Stomach (tissue), 9 donors: ENCODE results near the gene KCNJ9. TPM values are rescaled to one million over a fixed set of nuclear protein-coding genes. Genes with fewer than 3 reads are reported as not detected.

Source experiments
- DNase-seq, 2 donors: peaks; one replicate each; pipeline versions ENCODE4 v3.0.0 to v3.0.0-alpha.2; 2013 to 2019
- H3K27ac ChIP-seq, 5 donors: fragments of 200-600 bp in 4 of 5; sonication (generic) in 4 of 5; one replicate each; pipeline ENCODE4 v1.5.1; 2013 to 2019; ENCODE audit warnings: mild to moderate bottlenecking in 1 of 5, moderate library complexity in 1 of 5
- H3K27me3 ChIP-seq, 3 donors: fragments of 200-600 bp; sonication (generic); one replicate each; pipeline ENCODE4 v1.5.1; 2017 to 2019; ENCODE audit warnings: mixed run types in 1 of 3
- H3K36me3 ChIP-seq, 4 donors: fragments of 200-600 bp; sonication (generic); 1 replicate in 3 of 4; 2 replicates in 1 of 4; pipeline ENCODE4 v1.5.1; 2016 to 2019
- H3K4me1 ChIP-seq, 4 donors: fragments of 200-600 bp; sonication (generic); one replicate each; pipeline ENCODE4 v1.5.1; 2016 to 2019
- H3K4me3 ChIP-seq, 4 donors: fragments of 200-600 bp; sonication (generic) in 3 of 4; one replicate each; pipeline ENCODE4 v1.5.1; 2016 to 2019; ENCODE audit warnings: mild to moderate bottlenecking in 1 of 4
- H3K9me3 ChIP-seq, 4 donors: fragments of 200-600 bp; sonication (generic); one replicate each; pipeline ENCODE4 v1.5.1; 2016 to 2019
- EP300 ChIP-seq: sonication (generic); formaldehyde crosslinking; IDR thresholded peaks from one replicate; pipeline ENCODE4 v1.6.1; 2017; ENCODE audit warnings: antibody characterized with exemption
- POLR2A ChIP-seq, 4 donors: fragments of 450-650 bp; IDR thresholded peaks; one replicate each; pipeline ENCODE4 v1.6.1; 2016; ENCODE audit warnings: antibody characterized with exemption in 4 of 4, control low read depth in 2 of 4, mild to moderate bottlenecking in 1 of 4, moderate library complexity in 1 of 4
- POLR2AphosphoS5 ChIP-seq, 3 donors: sonication (generic); formaldehyde crosslinking; IDR thresholded peaks; one replicate each; pipeline ENCODE4 v1.6.1; 2016; ENCODE audit warnings: antibody characterized with exemption in 3 of 3
- WGBS, 5 donors: extraction: QIAGEN DNeasy Blood & Tissue Kit in 3 of 5; methylation state at CpG; one replicate each; pipeline versions ENCODE4 v1.1.5 to v1.1.7; 2013 to 2018; 5-methylcytosine and 5-hydroxymethylcytosine counted together
- intact Hi-C: fragments of 100-400 bp; cut with DNase I; formaldehyde crosslinking; loops from one replicate; pipeline ENCODE4 v1.15.1; 2023; ENCODE audit warnings: low total_unique reads
- polyA plus RNA-seq, 3 donors: library from polyadenylated mRNA; stranded (reverse); fragments of 200-250 nt; gene quantifications; one replicate each; pipeline ENCODE4 v1.2.3, GENCODE V29; 2013
- total RNA-seq, 5 donors: library from RNA; depleted of rRNA; stranded (reverse); fragments of >200 nt; gene quantifications; one replicate each; pipeline versions ENCODE4 v1.1.0 to v1.2.3, GENCODE V29; 2014 to 2016
- TF ChIP-seq, protein P1 (sequence below), 7 experiments: fragments of 450-650 bp in 4 of 7; fragments of 200-600 bp in 3 of 7; sonication (generic) in 3 of 7; IDR thresholded peaks; one replicate each; pipeline ENCODE4 v1.5.1; 2016 to 2019; ENCODE audit warnings: antibody characterized with exemption in 7 of 7, control low read depth in 2 of 7, mild to moderate bottlenecking in 1 of 7
- donor health status: healthy with polysubstance abuse.
- donor health status: Bipolar disorder and iron deficiency.
- donor health status: healthy.

Gene KCNJ9
- total and polyA plus RNA-seq, 8 donors = 0.03 to 0.87 (median 0.06) TPM; not detected in 5

GRCh38 chr1:160091666-160092223 is 10.4 kb downstream of the KCNJ9 start:
- no peak overlapping the region for H3K27ac ChIP-seq
- H3K4me1 ChIP-seq = peaks cover 9 to 31% (median 19%) of the 10 kb centered on the region in 4 donors
- WGBS, 5 donors = 90 to 100% (median 97%) methylated on average over 5 of the region's 5 CpGs

GRCh38 chr1:160092366-160093068 is 11.2 kb downstream of the KCNJ9 start:
- peaks cover 16 to 39% (median 26%) of the 10 kb centered on the region in 4 donors for H3K4me1 ChIP-seq
- TF ChIP-seq POLR2A (IDR thresholded peaks at IDR 0.05) (no peak), POLR2AphosphoS5 (IDR thresholded peaks at IDR 0.05) (no peak), EP300 (no peak)
- TF ChIP-seq, protein P1, sequence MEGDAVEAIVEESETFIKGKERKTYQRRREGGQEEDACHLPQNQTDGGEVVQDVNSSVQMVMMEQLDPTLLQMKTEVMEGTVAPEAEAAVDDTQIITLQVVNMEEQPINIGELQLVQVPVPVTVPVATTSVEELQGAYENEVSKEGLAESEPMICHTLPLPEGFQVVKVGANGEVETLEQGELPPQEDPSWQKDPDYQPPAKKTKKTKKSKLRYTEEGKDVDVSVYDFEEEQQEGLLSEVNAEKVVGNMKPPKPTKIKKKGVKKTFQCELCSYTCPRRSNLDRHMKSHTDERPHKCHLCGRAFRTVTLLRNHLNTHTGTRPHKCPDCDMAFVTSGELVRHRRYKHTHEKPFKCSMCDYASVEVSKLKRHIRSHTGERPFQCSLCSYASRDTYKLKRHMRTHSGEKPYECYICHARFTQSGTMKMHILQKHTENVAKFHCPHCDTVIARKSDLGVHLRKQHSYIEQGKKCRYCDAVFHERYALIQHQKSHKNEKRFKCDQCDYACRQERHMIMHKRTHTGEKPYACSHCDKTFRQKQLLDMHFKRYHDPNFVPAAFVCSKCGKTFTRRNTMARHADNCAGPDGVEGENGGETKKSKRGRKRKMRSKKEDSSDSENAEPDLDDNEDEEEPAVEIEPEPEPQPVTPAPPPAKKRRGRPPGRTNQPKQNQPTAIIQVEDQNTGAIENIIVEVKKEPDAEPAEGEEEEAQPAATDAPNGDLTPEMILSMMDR (IDR thresholded peaks at IDR 0.05) = no peak
- intact Hi-C loops = no loop called here

More at GRCh38 chr1:160091666-160092223, 10.4 kb downstream of the KCNJ9 start:
- H3K36me3 ChIP-seq = peaks cover 18 to 83% (median 82%) of the 10 kb centered on the region in 4 donors
- no peak for DNase-seq
- intact Hi-C loops = no loop called here
- TF ChIP-seq, protein P1 (IDR thresholded peaks at IDR 0.05) = no peak
- TF ChIP-seq POLR2A (IDR thresholded peaks at IDR 0.05) = no peak
- no peak for TF ChIP-seq POLR2AphosphoS5 (IDR thresholded peaks at IDR 0.05)
- TF ChIP-seq EP300 = no peak
- no peak overlapping the region for H3K4me3 ChIP-seq
- H3K9me3 ChIP-seq = no peaks in the 10 kb centered on the region
- H3K27me3 ChIP-seq = no peaks in the 10 kb centered on the region

GRCh38 chr1:160093069-160093395 is 11.7 kb downstream of the KCNJ9 start:
- Histone ChIP-seq H3K4me1 (peaks cover 18 to 44% (median 31%) of the 10 kb centered on the region in 4 donors), H3K27ac (no peak overlapping the region), H3K4me3 (no peak overlapping the region), H3K9me3 (no peaks in the 10 kb centered on the region), H3K27me3 (no peaks in the 10 kb centered on the region), H3K36me3 (peaks cover 18 to 73% (median 71%) of the 10 kb centered on the region in 4 donors)
- TF ChIP-seq, protein P1 (IDR thresholded peaks at IDR 0.05) = no peak
- TF ChIP-seq EP300 = no peak
- TF ChIP-seq POLR2AphosphoS5 (IDR thresholded peaks at IDR 0.05) = no peak
- TF ChIP-seq POLR2A (IDR thresholded peaks at IDR 0.05) = no peak
- WGBS, 5 donors = 82 to 90% (median 84%) methylated on average over 9 of the region's 9 CpGs
- intact Hi-C loops = no loop called here
- no peak for DNase-seq

More at GRCh38 chr1:160092366-160093068, 11.2 kb downstream of the KCNJ9 start:
- Histone ChIP-seq H3K27ac (no peak overlapping the region), H3K9me3 (no peaks in the 10 kb centered on the region), H3K27me3 (no peaks in the 10 kb centered on the region), H3K36me3 (peaks cover 18 to 78% (median 76%) of the 10 kb centered on the region in 4 donors), H3K4me3 (no peak overlapping the region)
- DNase-seq = no peak
- WGBS, 5 donors = 90 to 93% (median 93%) methylated on average over 23 to 32 of the region's 32 CpGs

- H3K4me3 ChIP-seq = no peak overlapping the region
- peaks cover 18 to 45% (median 33%) of the 10 kb centered on the region in 4 donors for H3K4me1 ChIP-seq
- intact Hi-C loops = no loop called here
- TF ChIP-seq POLR2A (IDR thresholded peaks at IDR 0.05) (no peak), EP300 (no peak)
- no peak overlapping the region for H3K27ac ChIP-seq
- no peaks in the 10 kb centered on the region for H3K27me3 ChIP-seq
- 67 to 86% (median 83%) methylated on average over 8 to 21 of the region's 21 CpGs for WGBS, 5 donors
- no peaks in the 10 kb centered on the region for H3K9me3 ChIP-seq
- H3K36me3 ChIP-seq = peaks cover 18 to 66% (median 65%) of the 10 kb centered on the region in 4 donors
- no peak for DNase-seq
Observed at GRCh38 chr1:160093624-160094290, 12.4 kb downstream of the KCNJ9 start.
